GM12892 (cell line): ENCODE measurements around the gene ATPAF1.
"Not testable (repeated sequence)": the region's sequence is repeated elsewhere in the genome, so short reads cannot be mapped to it uniquely, and the experiment has no call there.

Experiments used
- DNase-seq: peaks from one replicate; pipeline ENCODE4 v3.0.0; 2011; ENCODE audit not compliant: insufficient read length
- FAIRE-seq: peaks from 2 replicates; lab custom pipeline; 2011; peaks lifted over from hg19 to GRCh38; lab: Jason Lieb, UNC
- POLR2A ChIP-seq: IDR thresholded peaks from 2 replicates; pipeline ENCODE4 v1.6.1; 2011; ENCODE audit warnings: low read depth, low read length, control low read depth
- POLR2AphosphoS5 ChIP-seq: IDR thresholded peaks from 2 replicates; pipeline ENCODE4 v1.6.1; 2011; ENCODE audit warnings: low read depth, low read length, control low read depth
- TAF1 ChIP-seq: IDR thresholded peaks from 2 replicates; pipeline ENCODE4 v1.6.1; 2011; ENCODE audit warnings: low read depth, mild to moderate bottlenecking, control low read depth, low read length, borderline replicate concordance

ATPAF1 gene

DNA sequence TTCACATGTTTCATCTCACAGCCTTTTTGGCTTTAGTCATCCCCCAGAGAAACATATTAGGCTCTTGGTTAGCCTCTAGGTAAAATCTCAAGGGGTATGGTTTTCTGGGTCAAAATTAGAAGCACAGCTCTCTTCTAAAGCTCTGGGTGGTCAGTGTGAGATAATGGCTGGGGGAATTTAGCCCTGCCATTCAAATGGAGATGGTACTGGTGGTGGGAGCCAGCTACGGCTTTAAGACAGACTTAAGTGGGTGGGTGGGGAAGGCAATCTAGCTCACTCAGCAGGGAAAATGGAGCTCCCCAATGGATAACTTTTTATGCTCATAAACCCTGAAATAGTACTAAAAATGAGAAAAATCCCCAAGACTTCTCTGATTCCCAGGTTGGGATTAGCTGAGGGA lies 9.2 kb upstream of the ATPAF1 start:
- TF ChIP-seq POLR2A, result no peak
- no peak for TF ChIP-seq POLR2AphosphoS5
- TF ChIP-seq TAF1, result no peak
- no peak for DNase-seq
- FAIRE-seq, result no peak

DNA sequence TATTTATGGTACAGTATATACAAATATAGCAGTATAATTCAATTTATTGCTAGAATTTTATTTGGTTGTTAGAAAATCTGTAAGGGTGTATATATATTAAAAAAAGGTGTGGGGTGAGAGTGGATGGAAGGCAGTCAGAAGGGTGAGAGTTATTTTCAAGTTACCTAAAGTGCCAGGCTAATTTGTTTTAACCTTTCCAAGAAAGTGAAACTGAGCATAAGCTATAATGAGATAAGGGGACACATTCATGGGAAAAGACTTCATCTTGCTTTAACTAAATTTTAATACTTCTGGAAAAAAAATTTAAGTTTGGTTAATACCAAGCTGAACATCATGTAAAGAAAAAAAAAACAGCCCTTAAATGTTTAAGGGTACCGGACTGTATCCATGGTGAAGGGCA lies 8.4 kb upstream of the ATPAF1 start:
- no peak for DNase-seq
- TF ChIP-seq POLR2A (no peak), POLR2AphosphoS5 (no peak), TAF1 (no peak)
- FAIRE-seq, result no peak

DNA sequence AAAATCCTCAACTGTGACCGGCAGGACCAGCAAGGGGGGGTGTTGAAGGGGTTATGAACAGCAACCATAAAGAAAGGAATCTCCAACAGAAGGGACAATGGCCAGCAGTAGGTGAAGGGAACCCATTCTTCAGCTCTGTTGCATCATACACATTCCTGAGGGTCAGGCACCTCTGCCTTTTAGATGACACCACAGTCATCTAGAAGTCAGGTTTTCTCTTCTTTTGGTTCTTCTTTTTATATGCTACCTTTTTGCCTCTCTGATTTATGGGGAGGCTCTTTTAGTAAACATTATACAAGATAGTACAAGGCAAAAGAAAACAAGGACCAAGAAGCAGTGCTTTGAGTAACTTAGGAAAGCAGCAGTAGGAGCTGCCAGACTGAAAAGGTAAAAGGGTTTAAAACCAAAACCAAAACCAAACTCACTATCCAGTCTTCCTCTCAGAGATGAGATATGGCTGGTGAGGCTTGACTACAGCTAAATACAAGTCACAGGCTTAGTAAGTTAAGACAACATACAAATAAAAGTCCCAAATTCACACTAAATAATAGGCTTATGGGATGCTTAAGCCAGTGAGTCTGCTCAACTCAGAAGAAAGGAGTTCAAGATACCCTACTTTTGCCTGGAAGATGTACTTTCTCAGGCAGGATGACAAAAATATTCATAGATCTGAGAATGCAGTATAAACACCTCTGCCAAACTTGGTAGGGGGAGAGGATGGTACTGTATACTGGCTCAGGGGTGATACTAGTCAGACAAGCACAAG lies 7.6 kb upstream of the ATPAF1 start:
- peak; percentile 81 for FAIRE-seq
- TF ChIP-seq POLR2AphosphoS5, result no peak
- TF ChIP-seq POLR2A, result no peak
- no peak for TF ChIP-seq TAF1
- no peak for DNase-seq

DNA sequence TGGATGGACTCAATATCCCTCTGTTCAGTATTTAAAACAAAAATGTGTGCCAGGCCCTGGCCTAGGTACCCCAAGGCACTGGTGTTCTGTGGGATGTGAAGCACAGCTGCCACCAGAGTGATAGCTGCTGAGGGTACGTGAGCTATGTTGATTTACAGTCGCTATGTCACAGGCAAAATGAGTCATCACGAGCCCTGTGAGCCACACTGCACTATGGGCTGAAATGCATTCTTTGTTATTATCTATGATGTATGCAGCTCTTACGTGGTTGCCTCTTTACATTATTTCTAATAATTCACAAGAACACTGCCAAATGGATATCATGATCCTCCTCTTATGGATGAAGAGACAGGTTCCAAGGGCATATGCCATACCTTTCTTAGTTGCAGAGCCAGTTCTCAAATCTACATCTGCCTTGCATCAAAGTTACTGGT lies 5.6 kb upstream of the ATPAF1 start:
- TF ChIP-seq POLR2AphosphoS5 (no peak), POLR2A (no peak), TAF1 (no peak)
- FAIRE-seq (no peak), DNase-seq (no peak)

DNA sequence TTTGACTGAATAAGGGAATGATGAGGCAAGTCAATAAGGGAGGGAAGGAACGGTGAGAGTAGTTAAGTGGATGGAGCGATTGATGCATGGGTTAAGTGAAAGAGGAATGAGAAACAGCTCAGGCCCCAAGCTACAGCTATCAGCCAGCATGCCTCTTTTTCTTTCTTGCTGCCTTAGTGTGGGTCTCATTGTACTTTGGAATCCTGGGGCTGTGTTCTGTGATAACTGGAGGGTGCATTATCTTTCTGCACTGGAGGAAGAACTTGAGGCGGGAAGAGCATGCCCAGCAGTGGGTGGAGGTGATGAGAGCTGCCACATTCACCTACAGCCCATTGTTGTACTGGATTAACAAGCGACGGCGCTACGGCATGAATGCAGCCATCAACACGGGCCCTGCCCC lies 4.5 kb upstream of the ATPAF1 start:
- no peak for FAIRE-seq
- no peak for TF ChIP-seq POLR2A
- no peak for TF ChIP-seq TAF1
- TF ChIP-seq POLR2AphosphoS5, result no peak
- no peak for DNase-seq

DNA sequence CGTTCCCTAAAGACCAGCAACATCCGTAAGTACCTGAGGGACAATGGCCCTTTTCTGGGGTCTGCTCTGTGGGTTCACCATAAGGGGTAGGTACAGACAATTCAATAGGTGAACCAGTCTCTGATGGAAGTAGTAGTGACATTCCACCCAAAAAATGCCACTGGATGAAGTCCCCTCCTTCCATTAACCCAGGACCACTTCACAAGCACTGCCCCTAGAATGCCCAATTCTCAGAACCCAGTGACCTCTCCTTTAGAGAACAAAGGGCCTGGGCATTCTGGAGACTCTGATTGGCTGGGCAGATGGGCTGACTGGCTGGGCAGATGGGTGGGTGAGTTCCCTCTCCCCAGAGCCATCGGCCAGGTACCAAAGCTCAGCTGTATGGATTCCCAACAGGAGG lies 3.4 kb upstream of the ATPAF1 start, which contains the start of gene TEX38:
TEX38 (plus strand) TSS at position 301 of the 400 bp plus-strand sequence; CDS start at position 382, 81 bp downstream.
- DNase-seq, result no peak
- FAIRE-seq, result no peak
- TF ChIP-seq TAF1 (no peak), POLR2AphosphoS5 (no peak), POLR2A (no peak)

DNA sequence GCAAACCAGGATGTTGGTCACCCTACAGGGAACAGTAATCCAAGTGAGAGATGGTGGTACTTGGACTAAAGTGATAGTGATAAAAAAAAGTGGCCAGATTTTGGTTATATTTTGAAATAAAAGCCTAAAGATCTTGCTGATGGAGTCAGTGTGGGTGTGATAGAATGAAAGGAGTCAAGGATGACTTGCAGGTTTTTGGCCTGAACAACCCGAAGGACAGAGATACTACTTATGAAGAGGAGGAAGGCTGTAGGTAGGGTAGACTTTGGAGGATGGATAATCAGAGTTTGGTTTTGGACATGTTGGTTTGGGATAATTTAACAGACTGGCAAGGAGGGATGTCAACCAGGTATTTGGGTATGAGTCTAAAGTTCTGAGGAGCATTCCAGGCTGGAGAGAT lies 2.0 kb upstream of the ATPAF1 start:
- no peak for DNase-seq
- no peak for FAIRE-seq

DNA sequence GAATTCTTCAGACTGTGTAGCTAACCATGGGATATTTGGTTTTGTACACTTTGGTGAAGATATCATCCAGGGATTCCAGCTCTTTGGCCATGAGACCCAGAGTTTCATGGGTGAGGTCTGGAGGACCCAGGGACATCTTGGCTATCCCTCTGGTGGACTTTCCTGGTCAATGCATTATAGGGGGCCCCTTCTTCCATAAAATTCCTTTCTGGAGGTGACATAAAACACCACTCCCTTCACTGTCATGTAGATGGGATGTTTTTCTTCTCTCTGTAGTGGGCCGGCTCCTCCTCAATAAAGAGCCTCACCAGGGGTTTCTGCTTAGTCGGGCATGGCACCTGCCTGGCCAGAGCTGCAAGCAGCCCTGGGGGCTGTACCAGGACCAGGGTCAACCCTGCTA lies 2.2 kb downstream of the ATPAF1 start:
- no peak for TF ChIP-seq TAF1
- TF ChIP-seq POLR2AphosphoS5, result no peak
- TF ChIP-seq POLR2A, result no peak
- DNase-seq, result no peak
- no peak for FAIRE-seq

More for the DNA sequence above, 2.0 kb upstream of the ATPAF1 start:
- TF ChIP-seq POLR2A, result no peak
- no peak for TF ChIP-seq TAF1
- no peak for TF ChIP-seq POLR2AphosphoS5

DNA sequence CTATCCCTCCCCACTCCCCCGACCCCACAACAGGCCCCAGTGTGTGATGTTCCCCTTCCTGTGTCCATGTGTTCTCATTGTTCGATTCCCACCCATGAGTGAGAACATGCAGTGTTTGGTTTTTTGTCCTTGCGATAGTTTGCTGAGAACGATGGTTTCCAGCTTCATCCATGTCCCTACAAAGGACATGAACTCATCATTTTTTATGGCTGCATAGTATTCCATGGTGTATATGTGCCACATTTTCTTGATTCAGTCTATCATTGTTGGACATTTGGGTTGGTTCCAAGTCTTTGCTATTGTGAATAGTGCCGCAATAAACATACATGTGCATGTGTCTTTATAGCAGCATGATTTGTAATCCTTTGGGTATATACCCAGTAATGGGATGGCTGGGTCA lies 5.2 kb downstream of the ATPAF1 start:
- not testable (repeated sequence) for FAIRE-seq, DNase-seq

DNA sequence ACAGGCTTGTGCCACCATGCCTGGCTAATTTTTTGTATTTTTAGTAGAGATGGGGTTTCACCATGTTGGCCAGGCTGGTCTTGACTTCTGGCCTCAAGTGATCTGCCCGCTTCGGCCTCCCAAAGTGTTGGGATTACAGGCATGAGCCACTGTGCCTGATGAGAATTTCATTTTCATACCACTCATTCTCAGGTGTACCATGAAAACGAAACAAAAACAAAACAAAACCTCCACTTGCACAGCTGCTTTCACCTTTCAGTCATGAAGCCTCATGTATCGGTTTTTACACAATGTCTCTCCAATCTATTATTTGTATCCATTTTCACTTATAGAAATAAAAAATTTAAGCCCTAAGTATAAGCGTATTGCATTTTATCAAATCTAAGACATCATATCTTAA lies 8.0 kb downstream of the ATPAF1 start:
- peak; percentile 38 for FAIRE-seq

DNA sequence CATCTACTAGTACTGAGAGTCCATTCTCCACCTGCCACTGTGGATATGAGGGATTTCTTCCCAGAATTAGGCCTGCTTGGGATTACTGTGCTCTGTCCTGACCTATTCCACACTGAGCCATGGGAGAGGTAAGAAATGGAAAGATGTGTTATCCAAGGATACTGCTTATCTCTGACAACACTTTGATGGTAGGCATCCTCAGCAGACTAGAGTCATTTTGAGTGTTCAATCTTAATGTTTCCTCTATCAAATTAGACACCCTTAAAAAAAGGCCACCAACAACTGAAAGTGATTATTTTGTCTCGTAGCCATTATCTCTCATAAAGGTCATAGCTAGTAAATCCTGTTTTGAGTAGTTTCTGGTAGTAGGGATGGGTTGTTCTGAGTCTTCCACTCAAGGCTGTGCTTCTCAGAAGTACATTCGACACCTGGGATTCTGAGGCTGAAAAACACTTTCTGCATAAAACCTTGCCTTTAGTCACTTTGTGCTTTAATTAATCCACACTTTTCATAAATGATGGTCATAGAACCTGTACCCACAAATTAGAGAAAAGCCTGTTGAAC lies 8.8 kb downstream of the ATPAF1 start:
- DNase-seq (no peak), FAIRE-seq (peak; percentile 40)
- TF ChIP-seq POLR2A (no peak), TAF1 (no peak), POLR2AphosphoS5 (no peak)

More for the DNA sequence above, 8.0 kb downstream of the ATPAF1 start:
- not testable (repeated sequence) for DNase-seq

DNA sequence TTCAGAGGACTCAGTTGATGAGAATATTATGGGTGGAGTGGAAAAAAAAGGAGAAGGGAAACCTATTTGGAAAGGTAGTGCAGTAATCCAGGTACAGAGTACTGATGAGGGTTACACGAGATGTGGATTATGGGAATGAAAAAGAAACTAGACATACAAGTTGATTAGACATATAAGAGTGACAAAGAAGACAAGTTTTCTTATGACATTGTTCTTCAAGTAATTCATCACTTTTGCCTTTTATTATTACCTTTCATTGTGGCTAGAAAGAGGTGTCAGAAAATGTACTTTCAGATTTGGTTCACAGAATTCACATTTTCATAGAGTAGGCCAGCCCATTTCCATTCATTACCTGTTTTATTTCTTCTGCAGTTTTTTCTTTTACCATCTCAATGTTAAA lies 10.4 kb downstream of the ATPAF1 start:
- DNase-seq, result no peak
- FAIRE-seq, result no peak
- TF ChIP-seq POLR2A, result no peak
- no peak for TF ChIP-seq TAF1
- no peak for TF ChIP-seq POLR2AphosphoS5

DNA sequence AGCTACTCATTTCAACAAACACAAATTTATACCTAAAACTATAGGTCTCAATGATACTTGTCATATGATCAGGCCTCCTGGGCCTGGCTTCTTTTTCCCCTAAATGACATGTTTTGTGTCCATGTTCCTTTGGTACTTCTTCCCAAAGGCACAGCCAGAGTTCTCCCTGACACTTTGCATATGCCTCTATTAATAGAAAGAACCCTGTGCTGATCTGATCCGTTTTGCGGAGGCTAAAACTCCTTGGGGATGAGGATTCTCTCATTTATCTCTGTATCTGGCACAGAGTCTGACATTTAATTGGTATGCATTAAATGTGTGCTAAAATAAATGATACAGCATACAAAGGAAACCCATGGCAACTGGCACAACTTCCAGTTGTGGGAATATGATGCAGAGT lies 11.5 kb downstream of the ATPAF1 start:
- no peak for FAIRE-seq
- TF ChIP-seq TAF1 (no peak), POLR2AphosphoS5 (no peak), POLR2A (no peak)
- no peak for DNase-seq

DNA sequence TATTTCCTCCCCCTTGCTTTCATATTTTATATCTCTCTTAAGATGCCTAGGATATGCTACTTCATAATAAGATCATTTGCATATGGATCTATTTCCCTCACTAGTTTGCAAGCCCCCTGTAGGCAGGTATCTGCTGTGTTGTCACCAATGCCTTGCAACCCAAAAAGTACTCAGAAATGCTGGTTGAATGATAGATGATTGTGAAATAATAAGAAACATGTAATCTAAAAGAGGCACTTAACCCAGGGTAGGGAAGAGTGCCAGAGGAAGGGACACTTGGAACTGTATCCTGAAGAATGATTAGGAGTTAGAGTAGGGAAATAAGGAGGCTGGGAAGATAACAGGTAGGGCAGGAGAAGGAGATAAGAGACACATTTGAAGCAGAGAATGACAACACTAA lies 12.3 kb downstream of the ATPAF1 start:
- FAIRE-seq, result no peak
- DNase-seq, result no peak
- TF ChIP-seq POLR2AphosphoS5 (no peak), POLR2A (no peak), TAF1 (no peak)

DNA sequence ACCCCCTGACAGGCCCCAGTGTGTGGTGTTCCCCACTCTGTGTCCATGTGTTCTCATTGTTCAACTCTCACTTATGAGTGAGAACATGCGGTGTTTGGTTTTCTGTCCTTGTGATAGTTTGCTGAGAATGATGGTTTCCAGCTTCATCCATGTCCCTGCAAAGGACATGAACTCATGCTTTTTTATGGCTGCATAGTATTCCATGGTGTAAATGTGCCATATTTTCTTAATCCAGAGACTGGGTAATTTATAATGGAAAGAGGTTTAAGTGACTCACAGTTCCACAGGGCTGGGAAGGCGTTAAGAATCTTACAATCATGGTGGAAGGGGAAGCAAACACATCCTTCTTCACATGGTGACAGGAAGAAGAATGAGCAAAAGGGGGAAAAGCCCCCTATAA lies 13.5 kb downstream of the ATPAF1 start:
- FAIRE-seq, DNase-seq: not testable (repeated sequence)
